ENCODE measurements around the gene KANSL1L.
"Not testable (repeated sequence)": the region's sequence is repeated elsewhere in the genome, so short reads cannot be mapped to it uniquely, and the experiment has no call there.

KANSL1L gene

GRCh38 chr2:210177115-210177514 lies 5.9 kb upstream of the KANSL1L start:
- DNase-seq (ENCODE audit: low spot score): not testable (repeated sequence)

GRCh38 chr2:210174086-210174485 lies 2.9 kb upstream of the KANSL1L start:
- no peak for DNase-seq (ENCODE audit: low spot score)

- no peak for DNase-seq (ENCODE audit: low spot score)
These were observed 988 bp upstream of the KANSL1L start for GRCh38 chr2:210172219-210172575.

GRCh38 chr2:210170446-210171303 lies 534 bp downstream of the KANSL1L start:
- peak; percentile 93 for DNase-seq (ENCODE audit: low spot score)

DNA sequence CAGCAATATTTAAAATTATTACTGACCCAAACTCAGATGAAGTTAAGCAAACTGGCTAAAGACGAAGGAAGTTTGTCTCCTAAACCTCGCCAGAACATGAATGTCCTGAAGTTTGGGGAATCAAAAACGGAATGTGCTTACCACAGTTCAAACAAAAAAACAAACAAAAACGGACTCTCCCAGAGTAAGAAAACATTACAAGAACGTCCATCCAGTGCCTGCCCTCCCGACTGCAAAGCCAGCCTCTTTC lies 1.1 kb downstream of the KANSL1L start:
- DNase-seq (ENCODE audit: low spot score): no peak

DNA sequence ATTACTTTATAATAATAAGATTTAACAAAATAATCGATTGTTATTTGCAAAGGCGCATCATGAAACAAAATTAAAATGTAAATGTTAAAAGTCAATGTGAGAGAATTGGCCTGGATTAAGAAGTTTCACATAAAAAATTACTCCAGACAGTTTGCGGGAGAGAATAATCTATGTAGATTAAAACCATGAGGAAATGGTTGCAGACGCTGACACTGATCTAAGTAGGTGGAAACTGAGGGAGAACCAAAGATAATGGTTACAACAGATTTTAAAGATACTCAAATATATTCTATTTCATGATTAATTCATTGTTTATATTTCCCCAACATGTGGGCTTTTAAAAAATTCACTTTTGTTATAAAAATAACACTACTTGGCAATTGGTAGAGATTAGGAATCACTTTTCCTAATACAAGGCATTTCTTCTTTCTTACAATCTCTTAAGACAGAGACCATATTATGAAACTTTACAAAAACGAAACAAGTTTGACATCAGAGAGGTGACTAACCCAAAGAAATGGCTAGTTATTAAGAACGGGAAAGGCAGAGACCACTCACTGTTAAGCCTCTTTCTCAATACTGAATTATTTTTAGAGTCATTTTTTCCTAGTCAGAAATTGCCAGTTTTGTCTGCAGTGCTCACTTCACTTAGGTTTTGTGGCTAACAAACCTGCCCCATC lies 1.6 kb downstream of the KANSL1L start:
- DNase-seq (ENCODE audit: low spot score): peak; percentile 45

GRCh38 chr2:210167227-210167626 lies 4.0 kb downstream of the KANSL1L start:
- peak; percentile 41 for DNase-seq (ENCODE audit: low spot score)

- DNase-seq (ENCODE audit: low spot score): no peak
These were observed 8.6 kb downstream of the KANSL1L start for GRCh38 chr2:210162466-210163124.

DNA sequence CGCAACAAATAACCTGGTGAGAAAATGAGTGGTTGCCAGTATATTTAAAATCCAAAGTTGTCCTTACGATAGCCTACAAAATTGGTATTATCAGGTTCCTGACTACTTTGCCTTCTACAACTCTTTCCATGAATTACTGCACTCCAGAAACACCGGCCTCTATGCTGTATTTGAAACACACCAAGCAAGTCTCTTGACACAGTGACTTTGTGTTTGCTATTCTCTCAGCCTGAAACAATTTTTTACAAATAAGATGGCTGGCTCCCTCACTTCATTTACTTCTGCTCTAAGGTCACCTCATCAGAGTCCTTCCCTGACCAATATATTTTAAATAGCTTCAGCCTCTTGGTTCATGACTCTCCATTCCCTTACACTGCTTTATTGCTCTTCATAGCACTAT lies 12.2 kb downstream of the KANSL1L start:
- no peak for DNase-seq (ENCODE audit: low spot score)

DNA sequence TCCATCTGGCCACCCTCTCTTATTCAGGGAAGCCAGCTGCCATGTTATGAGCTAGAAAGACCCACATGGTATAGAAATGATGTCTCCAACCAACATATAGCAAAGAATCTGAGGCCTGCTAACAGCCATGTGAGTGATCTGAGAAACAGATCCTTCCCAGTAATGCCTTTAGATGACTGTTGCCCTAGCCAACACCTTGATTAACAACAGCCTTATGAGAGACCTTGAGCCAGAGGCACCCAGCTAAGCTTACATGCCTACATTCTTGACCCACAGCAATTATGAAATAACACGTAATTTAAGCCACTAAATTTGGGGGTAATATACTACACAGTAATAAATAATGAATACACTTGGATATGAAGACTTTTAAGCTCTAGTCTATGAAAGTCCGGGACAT lies 13.0 kb downstream of the KANSL1L start:
- DNase-seq (ENCODE audit: low spot score): no peak

DNA sequence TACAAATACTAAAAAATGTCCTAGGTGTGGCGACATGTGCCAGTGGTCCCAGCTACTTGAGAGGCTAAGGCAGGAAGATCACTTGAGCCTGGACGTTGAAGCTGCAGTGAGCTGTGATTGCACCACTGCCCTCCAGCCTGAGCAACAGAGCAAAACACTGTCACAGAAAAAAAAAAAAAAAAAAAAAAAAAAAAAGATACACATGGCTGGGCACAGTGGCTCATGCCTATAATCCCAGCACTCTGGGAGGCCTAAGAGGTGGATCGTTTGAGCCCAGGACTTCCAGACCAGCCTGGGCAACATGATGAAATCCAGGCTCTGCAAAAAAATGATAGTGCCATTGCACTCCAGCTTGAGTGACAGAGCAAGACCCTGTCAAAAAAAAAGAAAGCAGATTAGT lies 13.7 kb downstream of the KANSL1L start:
- DNase-seq (ENCODE audit: low spot score): no peak

- no peak for DNase-seq (ENCODE audit: low spot score)
These were observed 23.6 kb downstream of the KANSL1L start for GRCh38 chr2:210147614-210148013.

GRCh38 chr2:210132239-210132638 lies 39.0 kb downstream of the KANSL1L start:
- no peak for DNase-seq (ENCODE audit: low spot score)

- no peak for DNase-seq (ENCODE audit: low spot score)
These were observed 42.2 kb downstream of the KANSL1L start for GRCh38 chr2:210128961-210129360.

GRCh38 chr2:210113614-210114235 lies 57.5 kb downstream of the KANSL1L start:
- DNase-seq (ENCODE audit: low spot score): no peak

- DNase-seq (ENCODE audit: low spot score): no peak
These were observed 58.3 kb downstream of the KANSL1L start for GRCh38 chr2:210112871-210113270.

DNA sequence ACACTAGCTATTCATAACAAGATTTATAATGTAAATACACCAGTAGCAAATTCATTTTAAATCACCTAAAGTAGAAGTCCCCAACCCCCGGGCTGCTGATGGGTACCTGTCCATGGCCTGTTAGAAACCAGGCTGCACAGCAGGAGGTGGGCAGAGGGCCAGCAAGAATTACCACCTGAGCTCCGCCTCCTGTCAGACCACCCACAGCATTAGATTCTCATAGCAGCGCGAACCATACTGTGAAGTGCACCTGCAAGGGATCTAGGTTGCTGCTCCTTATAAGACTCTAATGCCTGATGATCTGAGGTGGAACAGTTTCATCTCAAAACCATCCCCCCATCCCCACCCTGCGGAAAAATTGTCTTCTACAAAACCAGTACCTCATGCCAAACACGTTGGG lies 71.3 kb downstream of the KANSL1L start:
- DNase-seq (ENCODE audit: low spot score): no peak

- no peak for DNase-seq (ENCODE audit: low spot score)
These were observed 76.4 kb downstream of the KANSL1L start for GRCh38 chr2:210094787-210095186.

DNA sequence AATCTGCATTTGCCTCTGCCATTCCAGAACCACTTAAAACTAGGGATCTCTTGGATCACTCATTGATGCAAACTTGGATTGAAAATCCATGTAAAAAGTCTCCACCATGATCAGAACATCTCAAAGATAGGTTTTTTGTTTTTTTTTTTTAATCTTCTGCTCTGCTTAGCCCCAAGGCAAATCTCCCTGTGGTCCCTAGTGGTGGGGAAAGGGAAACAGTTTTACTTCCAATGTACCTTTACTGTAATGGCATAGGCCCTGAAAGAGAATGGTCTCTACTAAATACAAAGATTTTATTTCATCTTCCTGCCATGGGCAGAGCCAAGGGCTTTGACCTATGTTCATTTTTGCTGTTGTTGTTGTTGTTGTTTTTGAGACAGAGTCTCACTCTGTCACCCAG lies 78.4 kb downstream of the KANSL1L start:
- no peak for DNase-seq (ENCODE audit: low spot score)

GRCh38 chr2:210086930-210087329 lies 84.3 kb downstream of the KANSL1L start:
- no peak for DNase-seq (ENCODE audit: low spot score)

DNA sequence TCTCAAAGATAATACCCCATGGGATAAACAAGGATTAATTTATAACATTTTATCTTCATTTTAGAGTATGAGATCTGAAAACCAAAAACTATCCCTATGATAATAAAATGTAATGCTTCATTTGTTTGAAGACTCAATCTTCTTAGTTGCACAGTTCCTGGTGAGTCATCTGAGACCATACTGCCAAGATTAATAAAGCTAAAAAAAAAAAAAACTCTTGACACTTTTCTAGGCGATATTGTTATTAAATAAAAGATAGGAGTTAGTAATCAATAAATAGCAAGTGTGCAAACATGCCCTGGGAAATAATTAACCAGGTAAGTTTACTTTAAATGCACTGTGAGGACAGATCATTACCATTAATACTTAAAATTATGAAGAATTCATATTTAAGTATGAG lies 84.9 kb downstream of the KANSL1L start:
- no peak for DNase-seq (ENCODE audit: low spot score)

DNA sequence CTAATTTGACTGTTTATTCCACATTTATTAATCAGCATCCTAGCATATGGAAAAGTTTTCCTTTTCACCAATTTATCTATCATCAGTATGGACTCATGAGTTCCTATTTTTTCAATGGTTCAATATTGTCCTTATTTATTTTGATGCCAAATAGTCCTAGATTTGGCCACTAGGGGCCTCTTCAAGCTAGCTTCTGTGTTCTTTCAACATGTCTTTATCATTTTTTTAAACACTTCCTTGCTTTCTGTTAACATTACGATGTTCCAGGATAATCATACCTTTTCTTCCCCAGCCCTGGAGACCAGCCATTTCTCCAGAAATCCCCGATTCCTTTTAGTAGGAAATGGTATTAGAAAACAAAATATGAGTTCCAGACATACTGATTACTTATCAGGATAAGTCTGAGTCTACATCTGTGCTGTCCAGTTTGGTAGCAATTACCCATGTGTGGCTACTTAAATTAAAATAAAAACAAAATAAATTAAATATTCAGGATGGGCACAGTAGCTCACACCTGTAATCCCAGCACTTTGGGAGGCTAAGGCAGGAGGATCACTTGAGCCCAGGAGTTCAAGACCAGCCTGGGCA lies 98.2 kb downstream of the KANSL1L start:
- DNase-seq (ENCODE audit: low spot score): peak; percentile 46

- no peak for DNase-seq (ENCODE audit: low spot score)
These were observed 98.7 kb downstream of the KANSL1L start for GRCh38 chr2:210072493-210072892.
